Measurements from ENCODE around the gene MAP4K5. TPM values are rescaled to one million over a fixed set of nuclear protein-coding genes. Genes with fewer than 3 reads are reported as not detected.

MAP4K5 gene
- total and polyA plus RNA-seq, 2 of the 4 experiments (the other 2 are of a cell fraction) = 33.1 to 46.1 TPM

GRCh38 chr14:50380455-50380854 lies 151.9 kb downstream of the MAP4K5 start:
- no peak for DNase-seq
- H3K14ac ChIP-seq (replicated peaks; ENCODE audit: low read depth, low read length) = no peak overlapping the region
- ChIA-PET POLR2A (ENCODE audit: unreplicated experiment) (interaction anchor here (0.5 kb wide), 1 partner anchor 27 kb away, joined by 3 read pairs; no protein-coding TSS in a partner anchor), CTCF (interaction anchor here (0.6 kb wide), 1 partner anchor 93 kb away, joined by 3 read pairs; no protein-coding TSS in a partner anchor)
- no peak overlapping the region for H4K91ac ChIP-seq (ENCODE audit: insufficient read depth, low read depth, low read length)
- no peak overlapping the region for H3K4ac ChIP-seq (ENCODE audit: low read depth, low read length)
- no peak overlapping the region for H3K18ac ChIP-seq (ENCODE audit: low read depth, low read length)
- intact Hi-C loops (cut with micrococcal nuclease) = no loop called here
- H3K79me1 ChIP-seq (ENCODE audit: low read depth in 1 of 2, low read length in 2 of 2) = no peaks in the 10 kb centered on the region
- H4K20me1 ChIP-seq (ENCODE audit: insufficient read depth, low read length) = no peaks in the 10 kb centered on the region
- ATAC-seq (ENCODE audit: low read depth) = no peak
- H2BK20ac ChIP-seq (ENCODE audit: low read depth, low read length) = no peak overlapping the region
- no peak overlapping the region for H2BK15ac ChIP-seq (ENCODE audit: low read depth, low read length)
- H3K9me1 ChIP-seq (ENCODE audit: insufficient read depth, low read length) = peaks cover 8% of the 10 kb centered on the region; the same call in 1 of the 2 replicates
- dilution Hi-C loops (cut with HindIII; ENCODE audit: low sequenced_read_pairs, unreplicated experiment) = no loop called here
- no peaks in the 10 kb centered on the region for H3K4me1 ChIP-seq (ENCODE audit: control insufficient read depth, insufficient read depth, low read length)
- H3K4me3 ChIP-seq (ENCODE audit: insufficient read depth, low read depth, low read length) = no peak overlapping the region
- H2BK5ac ChIP-seq (ENCODE audit: low read depth, low read length, poor library complexity, severe bottlenecking) = no peak overlapping the region
- H3K4me2 ChIP-seq (ENCODE audit: low read depth, low read length) = no peak overlapping the region
- no peaks in the 10 kb centered on the region for H3K9me3 ChIP-seq (ENCODE audit: control insufficient read depth, insufficient read depth, low read length)
- H3K36me3 ChIP-seq (ENCODE audit: control insufficient read depth, insufficient read depth, low read length) = peaks cover 10% of the 10 kb centered on the region; the same call in 1 of the 2 replicates
- H2AK9ac ChIP-seq (replicated peaks; ENCODE audit: low read depth, low read length, poor library complexity) = no peak overlapping the region
- no TSS peak for BruUV-seq (replicated peaks)
- no peak overlapping the region for H3K23ac ChIP-seq (ENCODE audit: low read depth, low read length)
- no peak overlapping the region for H3K56ac ChIP-seq (ENCODE audit: extremely low read depth, insufficient read depth, low read length)
- in situ Hi-C loops (cut with MboI; ENCODE audit: low sequenced_read_pairs) = no loop called here
- H3K27ac ChIP-seq (ENCODE audit: insufficient read depth, low read length) = no peak overlapping the region
- no peak overlapping the region for H2AK5ac ChIP-seq (ENCODE audit: low read depth, low read length)
- no CpG with 5 or more reads among the region's 1 CpG for WGBS, 2 experiments (ENCODE audit: extremely low coverage in 2 of 2, insufficient read length in 1 of 2)
- no peak overlapping the region for H2AFZ ChIP-seq (replicated peaks; ENCODE audit: low read length, poor library complexity)
- TF ChIP-seq RFX5 (IDR thresholded peaks at IDR 0.05; ENCODE audit: low read depth, low read length) (no peak), CHD1 (IDR thresholded peaks at IDR 0.05; ENCODE audit: low read depth, low read length) (no peak), MAFK (IDR thresholded peaks at IDR 0.05; ENCODE audit: low read depth, low read length) (no peak), RAD21 (IDR thresholded peaks at IDR 0.05; ENCODE audit: low read length) (no peak), FOS (IDR thresholded peaks at IDR 0.05; ENCODE audit: low read depth, low read length) (no peak), CTCF (conservative IDR thresholded peaks at IDR 0.05; ENCODE audit: low read depth, low read length) (no peak), SMC3 (IDR thresholded peaks at IDR 0.05; ENCODE audit: low read depth, low read length) (no peak), MAZ (IDR thresholded peaks at IDR 0.05; ENCODE audit: borderline replicate concordance, low read depth, low read length) (no peak), RCOR1 (IDR thresholded peaks at IDR 0.05; ENCODE audit: insufficient replicate concordance, low read length) (no peak), NFE2L2 (IDR thresholded peaks at IDR 0.05; ENCODE audit: low read depth, low read length) (no peak), ELK1 (IDR thresholded peaks at IDR 0.05; ENCODE audit: borderline replicate concordance, low read depth, low read length) (no peak), POLR2A (IDR thresholded peaks at IDR 0.05; ENCODE audit: low read depth, low read length) (no peak), MXI1 (IDR thresholded peaks at IDR 0.05; ENCODE audit: borderline replicate concordance, low read depth, low read length) (no peak), BHLHE40 (IDR thresholded peaks at IDR 0.05; ENCODE audit: low read depth, low read length) (no peak), CEBPB (IDR thresholded peaks at IDR 0.05; ENCODE audit: low read depth, low read length) (no peak), USF2 (IDR thresholded peaks at IDR 0.05; ENCODE audit: low read depth, low read length) (no peak)
- no peak overlapping the region for H4K8ac ChIP-seq (ENCODE audit: low read depth in 2 of 2, low read length in 2 of 2)
- no peak overlapping the region for H4K5ac ChIP-seq (ENCODE audit: low read depth, low read length)
- no peak overlapping the region for H2BK120ac ChIP-seq (ENCODE audit: low read depth, low read length)
- H3K27me3 ChIP-seq (ENCODE audit: control insufficient read depth, insufficient read depth, low read length) = no peaks in the 10 kb centered on the region
- H3K9ac ChIP-seq (ENCODE audit: low read depth, low read length) = no peak overlapping the region

All from IMR-90 (cell line).